ENCODE results near the gene ZNF587.
"Not testable (repeated sequence)": the region's sequence is repeated elsewhere in the genome, so short reads cannot be mapped to it uniquely, and the experiment has no call there.

The ZNF587 gene

DNA sequence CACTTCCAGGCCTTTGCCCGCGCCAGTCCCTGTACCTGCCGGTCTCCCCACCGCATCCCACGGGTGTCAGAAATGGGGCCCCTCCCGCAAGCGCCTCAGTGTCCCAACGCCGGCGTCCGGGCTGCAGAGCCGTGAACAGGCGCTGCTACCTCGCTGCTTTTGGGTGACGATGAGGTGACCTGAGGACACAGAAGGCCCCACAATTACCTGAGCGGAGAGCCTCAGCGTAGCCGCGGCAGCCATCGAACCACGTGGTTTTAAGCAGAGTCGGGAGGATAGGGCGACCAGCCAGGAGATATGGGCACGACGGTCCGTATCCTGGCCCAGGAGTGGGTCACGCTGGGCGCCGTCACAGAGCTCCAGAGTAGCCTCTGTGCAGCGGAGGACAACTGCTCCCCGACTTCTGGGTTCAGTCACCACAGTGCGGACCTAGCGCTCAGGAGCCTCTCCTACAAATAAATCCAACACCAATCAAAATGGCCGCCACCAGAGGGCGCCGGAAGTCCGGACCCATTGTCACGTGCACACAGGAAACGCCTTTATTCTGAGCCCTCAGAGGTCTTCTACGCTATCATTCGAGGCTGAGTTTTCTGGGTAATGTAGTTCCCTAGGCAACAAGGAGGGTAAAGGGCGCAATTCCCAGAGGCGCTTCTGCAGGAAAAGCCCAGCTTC, 39.0 kb downstream of the ZNF587 start, which contains the start of gene ZNF814:
Gene ZNF814 (minus strand): TSS at position 478 of the 672 bp plus-strand sequence. CDS start 235 bp downstream, at position 243.
- DNase-seq, result peak; percentile 77

DNA sequence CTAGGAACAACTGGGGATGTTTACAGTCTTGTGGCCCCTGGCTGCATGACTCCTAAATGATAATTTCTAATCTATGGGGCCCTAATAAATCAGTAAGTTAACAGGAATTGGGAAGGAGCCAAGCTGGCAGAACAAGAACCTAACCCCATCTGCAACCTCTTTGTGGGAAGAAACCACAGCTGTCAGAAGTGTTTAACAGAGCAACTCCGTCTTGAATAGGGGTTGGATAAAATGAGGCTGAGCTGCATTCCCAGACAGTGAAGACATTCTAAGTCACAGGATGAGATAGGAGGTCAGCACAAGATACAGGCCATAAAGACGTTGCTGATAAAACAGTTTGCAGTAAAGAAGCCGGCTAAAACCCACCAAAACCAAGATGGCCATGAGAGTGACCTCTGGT, 41.0 kb downstream of the ZNF587 start:
- DNase-seq, result not testable (repeated sequence)

DNA sequence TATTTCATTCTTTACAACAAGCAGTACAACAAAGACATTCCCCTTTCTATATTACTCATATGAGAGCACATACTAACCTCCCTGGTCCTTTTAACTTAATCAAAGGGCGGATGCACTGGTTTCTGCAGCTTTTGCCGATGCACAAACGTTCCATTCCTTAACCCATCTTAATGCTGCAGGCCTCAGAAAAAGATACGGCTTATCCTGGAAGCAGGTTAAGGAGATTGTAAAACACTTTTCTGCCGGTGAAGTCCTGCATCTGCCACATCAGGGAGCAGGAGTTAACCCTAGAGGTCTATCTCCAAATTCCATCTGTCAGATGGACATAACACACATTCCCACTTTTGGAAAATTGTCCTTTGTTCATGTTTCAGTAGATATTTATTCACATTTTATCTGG, 50.7 kb downstream of the ZNF587 start:
- DNase-seq, result no peak

DNA sequence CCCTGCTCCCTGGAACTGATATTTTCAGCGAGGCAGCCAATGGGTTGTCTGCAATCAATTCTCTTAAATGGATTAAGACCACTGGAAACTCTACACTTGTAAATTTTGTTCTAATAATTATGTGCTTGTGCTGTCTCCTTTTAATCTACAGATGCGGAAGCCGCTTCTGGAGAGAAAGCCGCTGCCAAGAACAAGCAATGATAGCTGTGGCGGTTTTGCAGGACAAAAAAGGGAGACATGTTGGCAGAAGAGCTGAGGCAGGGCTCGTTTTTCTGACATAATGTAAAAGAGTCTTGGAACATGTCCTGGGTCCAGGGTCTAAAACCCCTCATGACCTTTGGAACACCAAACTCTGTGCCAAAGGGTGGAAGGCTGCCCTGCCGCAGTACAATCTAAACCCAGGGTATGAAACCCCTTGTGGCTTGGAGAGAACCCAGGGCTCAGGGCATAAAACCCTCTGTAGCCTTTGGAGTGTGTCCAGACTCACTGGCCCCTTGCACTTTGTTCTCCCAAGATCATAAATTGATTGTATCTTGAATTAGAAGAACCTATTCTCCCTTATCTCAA, 54.0 kb downstream of the ZNF587 start:
- DNase-seq, result no peak

DNA sequence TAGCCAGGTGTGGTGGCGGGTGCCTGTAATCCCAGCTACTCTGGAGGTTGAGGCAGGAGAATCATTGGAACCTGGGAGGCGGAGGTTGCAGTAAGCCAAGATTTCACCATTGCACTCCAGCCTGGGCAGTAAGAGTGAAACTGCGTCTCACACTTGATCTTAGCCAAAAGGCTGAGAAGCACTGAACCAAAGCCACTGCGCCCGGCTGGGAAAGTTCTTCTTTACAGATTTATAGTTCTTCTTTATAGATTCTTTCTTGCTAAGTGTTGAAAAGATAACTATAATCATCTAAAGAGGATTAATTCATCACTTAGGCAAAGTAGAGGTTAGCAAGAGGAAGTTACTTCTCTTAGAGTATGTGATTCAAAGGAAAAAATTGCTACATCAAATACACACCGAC, 55.6 kb downstream of the ZNF587 start:
- no peak for DNase-seq

DNA sequence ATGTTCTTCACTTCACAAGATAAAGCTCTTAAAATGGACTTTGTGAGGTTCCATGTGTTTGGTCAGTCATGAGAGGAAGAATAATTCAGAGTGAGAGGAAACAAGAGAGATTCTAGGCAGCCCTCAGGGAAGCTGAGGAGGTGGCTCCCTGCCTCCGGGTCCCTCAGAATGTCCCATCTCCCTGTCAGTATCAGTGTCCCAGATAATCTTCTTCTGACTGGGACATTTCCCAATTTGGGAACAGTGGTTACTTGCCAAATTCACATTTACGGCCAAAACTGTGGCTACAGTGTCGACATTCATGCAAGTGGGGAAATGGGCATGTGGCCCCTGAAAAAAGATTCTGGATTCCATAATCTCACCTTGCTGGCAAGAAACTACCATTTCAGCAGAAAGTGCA, 57.7 kb downstream of the ZNF587 start:
- DNase-seq, result no peak

DNA sequence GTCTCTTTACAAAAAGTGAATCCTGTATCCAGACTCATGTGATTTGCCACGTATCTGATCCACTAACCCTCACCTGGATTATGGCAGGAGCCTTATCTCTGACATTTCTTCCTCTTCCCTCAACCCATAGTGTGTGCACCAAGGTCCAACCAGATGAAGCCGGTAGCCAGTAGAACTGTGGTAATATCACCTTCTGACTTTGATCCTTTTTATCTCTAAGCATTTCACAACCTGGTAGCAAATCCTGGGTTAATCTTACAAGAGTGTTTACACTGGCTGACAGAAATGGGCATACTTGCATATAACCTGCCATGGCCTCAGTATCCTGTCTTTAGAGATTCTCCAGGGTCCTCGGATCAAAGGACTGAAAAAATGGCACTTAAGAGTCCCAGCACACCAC, 64.9 kb downstream of the ZNF587 start:
- no peak for DNase-seq
